Caco-2 (cell line): ENCODE measurements around the gene MSLN. TPM values are rescaled to one million over a fixed set of nuclear protein-coding genes. Genes with fewer than 3 reads are reported as not detected.

Experiments
- BruUV-seq: library from RNA; stranded (reverse); fragments of 400-500 nt; replicated peaks from 2 replicates; lab custom pipeline; 2021; lab: Mats Ljungman, UMichigan
- CTCF ChIA-PET: fragments of 300-600 bp; sonication (Branson Sonifier 250); formaldehyde crosslinking; loops from one replicate; lab custom pipeline; 2022; ENCODE audit warnings: antibody characterized with exemption; lab: Charles Lee
- POLR2A ChIA-PET: fragments of 300-600 bp; sonication (Branson Sonifier 250); formaldehyde crosslinking; loops from one replicate; lab custom pipeline; 2022; ENCODE audit warnings: antibody characterized with exemption; lab: Charles Lee
- DNase-seq, 2 experiments: peaks; one replicate each; pipeline versions ENCODE4 v3.0.0 to v3.0.0-alpha.2; 2020 to 2022
- H3K27me3 ChIP-seq: replicated peaks from 2 replicates; pipeline ENCODE4 v1.6.0; 2011; ENCODE audit warnings: low read length; ENCODE audit not compliant: control insufficient read depth, insufficient read depth
- H3K36me3 ChIP-seq: 2 replicates; pipeline ENCODE4 v1.5.1; 2011; ENCODE audit warnings: low read length; ENCODE audit not compliant: control insufficient read depth, insufficient read depth
- H3K4me1 ChIP-seq: fragments of 250-450 bp; sonication (Bioruptor Pico); 2 replicates; pipeline ENCODE4 v1.5.1; 2020; ENCODE audit warnings: mild to moderate bottlenecking
- H3K4me3 ChIP-seq: 2 replicates; pipeline ENCODE4 v1.5.1; 2011; ENCODE audit warnings: low read depth, mild to moderate bottlenecking, control low read depth, low read length
- H3K9me3 ChIP-seq: fragments of 250-450 bp; sonication (Bioruptor Pico); 2 replicates; pipeline ENCODE4 v1.5.1; 2020; ENCODE audit warnings: mild to moderate bottlenecking, moderate library complexity
- H3K27ac Mint-ChIP-seq: one replicate; pipeline ENCODE4 v1.8.0; 2022; ENCODE audit warnings: mixed read lengths; ENCODE audit not compliant: unreplicated experiment
- H3K27me3 Mint-ChIP-seq: one replicate; pipeline ENCODE4 v1.8.0; 2022; ENCODE audit warnings: mixed read lengths; ENCODE audit not compliant: insufficient read depth, unreplicated experiment
- H3K36me3 Mint-ChIP-seq: one replicate; pipeline ENCODE4 v1.8.0; 2022; ENCODE audit warnings: mild to moderate bottlenecking, mixed read lengths; ENCODE audit not compliant: insufficient read depth, unreplicated experiment
- H3K4me1 Mint-ChIP-seq: one replicate; pipeline ENCODE4 v1.8.0; 2022; ENCODE audit warnings: low read depth, mixed read lengths; ENCODE audit not compliant: unreplicated experiment
- H3K4me3 Mint-ChIP-seq: one replicate; pipeline ENCODE4 v1.8.0; 2022; ENCODE audit warnings: mild to moderate bottlenecking, moderate library complexity, mixed read lengths; ENCODE audit not compliant: unreplicated experiment
- H3K9me3 Mint-ChIP-seq: one replicate; pipeline ENCODE4 v1.8.0; 2022; ENCODE audit warnings: mixed read lengths; ENCODE audit not compliant: unreplicated experiment
- CTCF ChIP-seq, 2 experiments: fragments of 200-600 bp in 1 of 2; IDR thresholded peaks; 1 replicate in 1 of 2; 2 replicates in 1 of 2; pipeline versions ENCODE4 v1.5.1 to v1.8.0; 2011 to 2022; ENCODE audit warnings: antibody characterized with exemption in 1 of 2, control low read depth in 1 of 2, inconsistent platforms in 1 of 2, low read depth in 1 of 2, low read length in 1 of 2, mild to moderate bottlenecking in 1 of 2, moderate library complexity in 1 of 2; ENCODE audit not compliant: insufficient read depth in 1 of 2, severe bottlenecking in 1 of 2, unreplicated experiment in 1 of 2
- intact Hi-C: fragments of 100-400 bp; cut with micrococcal nuclease; formaldehyde crosslinking; loops from one replicate; pipeline ENCODE4 v1.10.0; 2022; ENCODE audit not compliant: unreplicated experiment
- total RNA-seq: library from RNA; stranded (reverse); gene quantifications from 2 replicates; pipeline ENCODE4 v1.2.3, GENCODE V29; 2022

Gene MSLN
- total RNA-seq, 1 experiment from 2014 or later: 0.36 TPM

GRCh38 chr16:720447-720989, 40.0 kb upstream of the MSLN start:
- intact Hi-C loops: no loop called here
- peak in 1 of 2 experiments; percentile 64 for DNase-seq
- no TSS peak for BruUV-seq
- no peaks in the 10 kb centered on the region for H3K27me3 ChIP-seq
- peaks cover 29% of the 10 kb centered on the region for H3K4me1 ChIP-seq
- Mint-ChIP-seq H3K9me3 (no peaks in the 10 kb centered on the region), H3K4me1 (no peaks in the 10 kb centered on the region), H3K27me3 (no peaks in the 10 kb centered on the region), H3K27ac (peak overlapping the region; percentile 39), H3K36me3 (peaks cover 10% of the 10 kb centered on the region), H3K4me3 (peak overlapping the region; percentile 73)
- TF ChIP-seq CTCF (IDR thresholded peaks at IDR 0.05; ENCODE audit: insufficient read depth in 1 of 2, low read depth in 1 of 2, low read length in 1 of 2, severe bottlenecking in 1 of 2, unreplicated experiment in 1 of 2): no peak
- CTCF ChIA-PET: interaction anchor here (0.6 to 1.7 kb wide), 5 partner anchors 8 to 335 kb away, joined by 3 to 13 read pairs (median 3); no protein-coding TSS in a partner anchor
- no peaks in the 10 kb centered on the region for H3K9me3 ChIP-seq
- H3K36me3 ChIP-seq: no peaks in the 10 kb centered on the region
- peak overlapping the region; percentile 86 for H3K4me3 ChIP-seq
- POLR2A ChIA-PET: interaction anchor here (0.9 to 2.4 kb wide), 4 partner anchors 8 to 68 kb away, joined by 3 to 12 read pairs (median 5); partner anchors contain the start of genes CHTF18 and RPUSD1

- peak within 1 kb of the TSS; percentile 73 for H3K4me3 Mint-ChIP-seq
- H3K36me3 Mint-ChIP-seq: peaks cover 3% of the 10 kb centered on the region
- no TSS peak for BruUV-seq
- no peak for TF ChIP-seq CTCF (IDR thresholded peaks at IDR 0.05; ENCODE audit: insufficient read depth in 1 of 2, low read depth in 1 of 2, low read length in 1 of 2, severe bottlenecking in 1 of 2, unreplicated experiment in 1 of 2)
- peaks cover 24% of the 10 kb centered on the region for H3K4me1 ChIP-seq
- H3K27ac Mint-ChIP-seq: peak within 1 kb of the TSS; percentile 39
- H3K4me3 ChIP-seq: peak within 1 kb of the TSS; percentile 86
- CTCF ChIA-PET: interaction anchor here (0.6 to 1.7 kb wide), 2 partner anchors 9 to 67 kb away, joined by 4 to 13 read pairs; partner anchors contain the start of genes CHTF18 and RPUSD1
- H3K9me3 ChIP-seq: no peaks in the 10 kb centered on the region
- H3K27me3 Mint-ChIP-seq: no peaks in the 10 kb centered on the region
- intact Hi-C loops: no loop called here
- DNase-seq: peak; percentile 89 to 95
- H3K27me3 ChIP-seq: no peaks in the 10 kb centered on the region
- no peaks in the 10 kb centered on the region for H3K9me3 Mint-ChIP-seq
- H3K4me1 Mint-ChIP-seq: no peaks in the 10 kb centered on the region
- no peaks in the 10 kb centered on the region for H3K36me3 ChIP-seq
- POLR2A ChIA-PET: interaction anchor here (0.6 to 2.4 kb wide), 11 partner anchors 9 to 67 kb away, joined by 3 to 12 read pairs (median 4); partner anchors contain the start of genes CHTF18, CIAO3, FBXL16 and RHBDL1
Observed at GRCh38 chr16:720990-721764, 39.4 kb upstream of the MSLN start, which contains the start of gene ANTKMT. ANTKMT (plus strand) TSS chr16:721146; CDS start chr16:721275, 129 bp downstream.
